ENCODE measurements around the gene TTBK1.

The TTBK1 gene

GRCh38 chr6:43280234-43280633 lies 37.0 kb downstream of the TTBK1 start:
- TF ChIP-seq CTCF (IDR thresholded peaks at IDR 0.05; ENCODE audit: control insufficient read depth, extremely low read depth, insufficient read depth), result no peak
- DNase-seq (ENCODE audit: low read depth), result no peak
- no peak overlapping the region for H3K4me3 ChIP-seq (ENCODE audit: low read depth, low read length)

- H3K4me3 ChIP-seq (ENCODE audit: low read depth, low read length), result no peak overlapping the region
- no peak for DNase-seq (ENCODE audit: low read depth)
- TF ChIP-seq CTCF (IDR thresholded peaks at IDR 0.05; ENCODE audit: control insufficient read depth, extremely low read depth, insufficient read depth), result no peak
These were observed 38.8 kb downstream of the TTBK1 start for GRCh38 chr6:43282060-43282459.

- no peak overlapping the region for H3K4me3 ChIP-seq (ENCODE audit: low read depth, low read length)
- TF ChIP-seq CTCF (IDR thresholded peaks at IDR 0.05; ENCODE audit: control insufficient read depth, extremely low read depth, insufficient read depth), result no peak
- DNase-seq (ENCODE audit: low read depth), result no peak
These were observed 39.6 kb downstream of the TTBK1 start for GRCh38 chr6:43282636-43283513.

GRCh38 chr6:43283514-43283901 lies 40.2 kb downstream of the TTBK1 start:
- H3K4me3 ChIP-seq (ENCODE audit: low read depth, low read length), result no peak overlapping the region
- DNase-seq (ENCODE audit: low read depth), result no peak
- no peak for TF ChIP-seq CTCF (IDR thresholded peaks at IDR 0.05; ENCODE audit: control insufficient read depth, extremely low read depth, insufficient read depth)

GRCh38 chr6:43283905-43284304 lies 40.6 kb downstream of the TTBK1 start:
- H3K4me3 ChIP-seq (ENCODE audit: low read depth, low read length), result no peak overlapping the region
- TF ChIP-seq CTCF (IDR thresholded peaks at IDR 0.05; ENCODE audit: control insufficient read depth, extremely low read depth, insufficient read depth), result no peak
- no peak for DNase-seq (ENCODE audit: low read depth)

- no peak for DNase-seq (ENCODE audit: low read depth)
- no peak overlapping the region for H3K4me3 ChIP-seq (ENCODE audit: low read depth, low read length)
- no peak for TF ChIP-seq CTCF (IDR thresholded peaks at IDR 0.05; ENCODE audit: control insufficient read depth, extremely low read depth, insufficient read depth)
These were observed 41.9 kb downstream of the TTBK1 start for GRCh38 chr6:43284991-43285781.
